Right lobe of liver (tissue), 4 donors: Measurements from ENCODE around the gene CD274.

ENCODE experiments used
- CTCF ChIP-seq, 4 donors: fragments of 200-600 bp in 3 of 4; fragments of 450-650 bp in 1 of 4; IDR thresholded peaks; one replicate each; pipeline versions ENCODE4 v1.5.1 to v1.8.0; 2016 to 2022; ENCODE audit warnings: antibody characterized with exemption in 4 of 4, mild to moderate bottlenecking in 2 of 4
- POLR2A ChIP-seq: fragments of 450-650 bp; IDR thresholded peaks from one replicate; pipeline ENCODE4 v1.6.1; 2017; ENCODE audit warnings: antibody characterized with exemption, mild to moderate bottlenecking
- donor health status: DM: no; HTN: no; CAD: no.
- donor health status: DM: no; HTN: no; CAD: no.
- donor health status: DM: no; HTN: yes; CAD: no.

GRCh38 chr9:5470122-5470521 lies 19.8 kb downstream of the CD274 start:
- TF ChIP-seq CTCF (IDR thresholded peaks at IDR 0.05) (no peak), POLR2A (no peak)
